HG03066 (cell line): Measurements from ENCODE around the gene NRXN3.
"Not testable (repeated sequence)": the region's sequence is repeated elsewhere in the genome, so short reads cannot be mapped to it uniquely, and the experiment has no call there.

Experiments used
- ATAC-seq: cut with Tn5 transposase; IDR thresholded peaks from one replicate; pipeline ENCODE4 v1.9.1; 2021; ENCODE audit warnings: low read depth; ENCODE audit not compliant: unreplicated experiment

Gene NRXN3

GRCh38 chr14:79091381-79091963 is 921.3 kb downstream of the NRXN3 start:
- ATAC-seq: no peak

- no peak for ATAC-seq
Measured at GRCh38 chr14:79093531-79093930, 923.4 kb downstream of the NRXN3 start.

- no peak for ATAC-seq
Measured at GRCh38 chr14:79094951-79095350, 924.8 kb downstream of the NRXN3 start.

DNA sequence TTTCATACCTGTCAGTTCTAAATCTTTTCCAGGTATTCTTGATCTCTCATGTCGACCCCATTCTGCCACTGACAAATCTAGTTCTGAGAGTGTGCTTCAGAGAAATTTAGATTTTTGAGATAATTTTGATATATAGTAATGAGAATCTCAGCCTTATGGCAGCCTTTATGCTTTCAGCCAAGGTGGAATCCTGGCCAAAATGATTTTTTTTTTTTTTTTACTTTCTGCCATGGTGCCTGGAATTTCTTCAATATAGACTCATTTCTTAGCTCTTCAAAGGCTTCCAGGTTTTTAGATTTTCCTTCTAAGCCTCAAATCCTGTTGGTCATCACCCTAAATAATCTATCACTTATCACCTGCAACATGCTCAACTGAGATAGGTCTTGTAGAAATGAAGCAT is 926.6 kb downstream of the NRXN3 start:
- ATAC-seq: no peak

DNA sequence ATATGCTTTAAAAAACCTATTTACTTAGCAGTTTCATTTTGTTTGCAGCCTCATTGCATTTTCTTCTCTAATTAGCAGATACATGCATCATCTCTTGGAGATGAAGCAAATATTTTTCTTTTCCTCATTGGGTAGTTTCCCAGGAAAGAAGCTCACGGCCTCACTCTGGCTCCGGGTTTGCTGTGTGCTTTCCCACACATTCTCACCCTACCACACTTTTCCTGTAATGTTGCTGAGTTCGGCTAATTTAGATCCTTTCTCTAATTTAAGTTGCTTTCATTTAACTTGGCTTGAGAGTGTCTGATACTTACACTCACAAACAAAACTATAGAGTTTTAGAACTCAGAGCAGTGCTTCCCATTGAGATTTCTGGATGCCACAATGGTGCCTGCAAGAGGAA is 928.2 kb downstream of the NRXN3 start:
- ATAC-seq: no peak

DNA sequence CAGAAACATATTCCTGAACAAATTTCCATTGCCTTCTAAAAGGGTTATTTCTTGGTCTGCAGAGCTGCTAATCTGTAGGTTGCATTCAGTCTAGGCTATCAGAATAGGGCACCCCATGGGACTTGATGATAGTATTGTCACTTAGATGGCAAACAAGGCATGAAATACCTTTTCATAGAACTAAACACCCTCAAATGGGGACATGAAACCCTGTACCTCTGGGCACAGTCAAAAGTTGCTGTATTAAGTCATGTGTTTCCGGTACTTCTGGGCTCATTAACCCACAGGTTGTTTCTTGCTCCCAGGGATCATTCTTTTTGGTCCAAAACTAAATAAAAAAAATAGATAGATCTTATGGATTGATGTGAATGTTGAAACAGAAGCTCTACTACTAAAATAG is 930.4 kb downstream of the NRXN3 start:
- ATAC-seq: no peak

GRCh38 chr14:79101388-79101787 is 931.2 kb downstream of the NRXN3 start:
- ATAC-seq: no peak

DNA sequence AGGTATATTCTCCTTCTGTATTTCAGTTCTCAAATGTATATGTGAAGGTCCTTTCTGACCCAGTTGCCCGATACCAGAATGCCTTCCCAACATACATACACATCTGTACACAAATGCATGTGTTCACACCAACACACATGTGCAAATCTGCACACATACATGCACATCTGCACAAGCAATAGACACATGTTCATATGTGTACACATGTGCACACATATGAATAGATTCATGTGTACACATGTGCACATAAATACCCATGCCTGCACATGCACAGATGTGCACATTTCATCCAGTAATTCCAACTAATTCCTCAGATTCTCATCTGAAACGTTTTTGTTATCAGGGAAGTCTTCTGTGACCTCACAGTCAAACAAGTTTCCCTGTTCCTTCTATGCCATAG is 933.6 kb downstream of the NRXN3 start:
- no peak for ATAC-seq

DNA sequence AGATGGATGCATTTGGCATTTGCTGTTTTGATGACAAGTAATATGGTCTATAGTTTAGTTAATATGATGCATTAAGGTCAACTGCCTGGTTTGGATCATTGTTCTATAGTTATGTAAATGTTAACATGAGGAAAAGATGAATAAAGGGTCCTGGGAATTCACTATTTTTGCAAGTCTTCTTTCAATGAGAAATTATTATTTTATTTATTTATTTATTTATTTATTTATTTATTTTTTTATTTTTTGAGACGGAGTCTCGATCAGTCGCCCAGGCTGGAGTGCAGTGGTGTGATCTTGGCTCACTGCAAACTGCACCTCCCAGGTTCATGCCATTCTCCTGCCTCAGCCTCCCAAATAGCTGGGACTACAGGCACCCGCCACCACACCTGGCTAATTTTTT is 940.4 kb downstream of the NRXN3 start:
- not testable (repeated sequence) for ATAC-seq

DNA sequence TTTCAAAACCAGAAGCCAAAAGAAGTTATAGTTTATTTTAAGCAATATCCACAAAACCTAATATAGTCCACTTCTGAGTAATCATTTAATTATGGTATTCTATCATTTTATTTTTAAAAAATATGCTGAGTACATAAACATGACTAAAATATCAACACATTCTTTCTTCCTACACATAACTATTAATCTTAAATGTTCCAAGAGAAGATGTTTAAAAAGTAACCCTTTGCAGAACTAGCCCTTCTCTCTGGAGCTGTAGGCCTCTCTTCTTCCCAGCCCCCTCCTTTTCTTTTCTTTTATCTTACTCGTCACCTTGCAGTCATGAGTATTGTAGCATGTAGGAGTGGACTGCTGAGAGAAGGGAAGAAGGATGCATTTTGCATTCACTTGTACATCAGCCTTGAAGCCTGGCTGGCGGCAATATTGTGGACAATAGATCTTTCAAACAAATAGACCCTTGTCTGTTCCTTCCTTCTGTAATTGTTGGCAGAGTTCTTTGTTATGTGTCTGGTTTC is 941.9 kb downstream of the NRXN3 start:
- no peak for ATAC-seq

DNA sequence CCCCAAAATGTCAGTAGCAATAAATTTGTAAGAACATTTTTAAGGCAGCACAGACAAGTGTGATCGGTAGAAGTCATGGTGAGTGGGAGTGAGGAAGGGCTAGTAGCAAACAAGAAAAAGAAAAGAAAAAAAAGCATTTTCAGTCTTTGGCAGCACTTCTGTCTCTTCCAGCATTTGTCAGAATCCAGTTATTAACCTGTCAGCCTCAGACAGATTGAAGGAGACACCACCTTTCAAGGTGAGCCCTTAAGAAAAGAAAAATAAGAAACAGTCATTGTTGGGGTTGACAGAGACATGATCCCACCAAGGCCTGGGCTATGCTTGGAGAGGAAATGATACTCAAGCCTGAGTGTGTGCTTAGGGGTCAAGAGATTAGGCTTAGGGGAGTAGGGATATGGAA is 947.4 kb downstream of the NRXN3 start:
- ATAC-seq: no peak

DNA sequence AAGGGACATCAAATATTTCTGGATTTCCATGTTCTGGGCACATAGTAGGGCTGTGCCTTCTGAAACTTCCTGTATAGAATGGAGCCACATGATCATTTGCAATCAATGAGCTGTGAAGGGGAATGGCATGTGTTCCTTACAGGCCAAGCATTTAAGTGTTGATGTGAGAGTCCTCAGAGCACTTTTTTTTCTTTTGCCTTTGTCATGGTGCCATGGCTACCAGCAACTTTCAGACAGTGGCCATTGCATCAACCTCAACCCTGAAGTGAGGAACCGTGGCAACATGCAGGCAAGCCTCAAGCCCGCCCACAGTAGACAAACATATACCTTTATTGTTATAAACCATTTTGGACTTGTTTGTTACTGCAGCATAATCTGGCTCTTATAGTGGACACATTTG is 948.1 kb downstream of the NRXN3 start:
- no peak for ATAC-seq

- ATAC-seq: no peak
Measured at GRCh38 chr14:79134361-79134760, 964.2 kb downstream of the NRXN3 start.

DNA sequence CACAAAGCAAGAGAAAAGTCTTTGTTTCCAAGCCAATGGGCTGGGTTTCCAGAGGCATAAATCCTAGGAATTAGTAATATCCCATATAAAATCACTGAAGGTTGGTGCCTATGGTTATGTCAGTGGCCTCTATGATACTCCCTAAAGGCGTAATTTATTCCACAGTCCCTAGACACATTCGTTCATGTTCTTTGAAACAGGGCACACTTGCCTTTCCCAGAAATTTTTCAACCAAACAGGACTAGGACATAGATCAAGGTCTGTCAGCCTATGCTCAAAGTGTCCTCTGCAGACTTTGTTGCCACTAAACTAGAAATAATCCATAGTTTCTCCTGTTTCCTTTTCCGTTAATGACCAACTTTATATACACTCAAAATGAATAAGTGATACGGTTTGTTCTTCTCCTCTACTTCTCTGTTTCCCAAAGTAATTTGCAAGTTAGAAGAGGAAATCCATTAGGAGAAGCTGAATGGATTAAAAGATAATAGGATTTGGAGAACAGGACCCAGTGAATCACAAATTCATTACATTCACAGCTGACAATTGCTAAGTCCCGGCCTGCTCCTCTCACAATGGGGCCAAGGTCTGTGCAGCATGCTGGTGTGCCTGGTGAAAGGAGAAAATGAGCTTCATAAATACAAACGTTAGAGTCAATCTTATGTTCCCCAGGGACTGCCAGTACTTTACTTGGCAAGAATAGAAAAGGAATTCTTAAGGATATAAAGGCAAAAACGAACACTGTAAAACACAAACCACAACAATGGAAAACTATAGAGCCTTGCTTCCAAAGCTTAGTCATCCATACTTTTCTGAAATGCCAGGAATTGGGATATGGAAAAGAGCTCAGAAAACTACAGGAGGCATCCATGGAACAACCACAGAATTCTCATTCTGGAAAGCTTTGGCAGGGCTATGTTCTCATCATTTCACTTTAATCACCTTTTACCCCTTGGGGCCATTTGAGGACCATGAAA is 966.2 kb downstream of the NRXN3 start:
- no peak for ATAC-seq

- no peak for ATAC-seq
Measured at GRCh38 chr14:79137045-79137430, 966.9 kb downstream of the NRXN3 start.

DNA sequence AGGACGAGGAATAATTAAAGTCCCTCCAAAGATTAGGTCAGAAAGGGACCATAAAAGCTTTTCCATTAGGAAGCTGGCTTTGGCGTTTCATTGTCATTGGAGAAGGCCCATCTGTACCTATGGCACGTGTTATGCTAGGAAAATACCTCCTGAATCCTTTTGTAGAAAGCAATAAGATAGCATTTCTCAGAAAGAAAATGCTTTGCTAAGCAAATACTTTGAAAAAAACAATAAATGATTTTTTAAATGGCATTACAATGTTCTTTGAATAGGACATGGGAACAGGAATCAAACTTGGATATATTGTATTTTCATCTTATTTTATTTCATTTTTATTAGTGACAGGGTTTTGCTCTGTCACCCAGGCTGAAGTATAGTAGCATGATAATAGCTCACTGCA is 967.7 kb downstream of the NRXN3 start:
- ATAC-seq: no peak

DNA sequence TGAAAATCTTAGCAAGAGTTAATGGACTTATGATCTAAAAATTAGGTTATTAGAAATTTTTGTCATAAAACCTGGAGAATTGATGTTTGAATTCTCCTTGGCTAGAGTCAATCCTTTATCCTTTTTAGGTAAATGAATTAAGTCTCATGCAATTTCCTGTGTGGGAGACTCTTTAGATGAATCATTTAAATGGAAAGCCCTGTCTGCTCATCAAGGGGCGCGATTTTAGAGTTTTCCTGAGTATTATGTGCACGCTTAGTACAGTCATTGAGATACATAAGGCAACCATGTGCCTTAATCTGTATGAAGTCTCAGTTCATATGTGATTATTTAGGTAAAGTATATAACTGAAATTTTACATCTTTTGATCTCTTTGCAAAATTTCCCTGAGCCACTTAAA is 974.7 kb downstream of the NRXN3 start:
- ATAC-seq: no peak

- ATAC-seq: no peak
Measured at GRCh38 chr14:79150226-79150625, 980.1 kb downstream of the NRXN3 start.

DNA sequence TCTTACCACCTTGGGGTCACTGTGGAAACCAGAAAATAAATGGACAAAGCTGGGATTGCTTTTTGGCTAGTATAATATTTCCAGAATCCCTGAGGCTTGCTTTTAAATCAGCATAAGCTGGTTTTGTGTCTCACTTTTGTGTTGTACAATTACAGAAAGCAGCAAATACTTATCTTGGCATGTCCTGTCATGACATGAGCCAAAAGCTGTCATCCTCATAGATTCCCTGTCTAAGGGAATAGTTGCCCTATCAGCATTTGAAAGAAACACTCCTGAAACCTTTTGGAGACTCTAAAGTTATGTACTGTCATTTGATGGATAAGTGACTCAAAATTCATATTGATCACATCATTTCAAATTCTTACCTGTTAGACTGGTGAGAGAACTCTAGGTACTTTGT is 987.2 kb downstream of the NRXN3 start:
- no peak for ATAC-seq

GRCh38 chr14:79161571-79161970 is 991.4 kb downstream of the NRXN3 start:
- ATAC-seq: no peak

GRCh38 chr14:79162833-79163232 is 992.7 kb downstream of the NRXN3 start:
- no peak for ATAC-seq
